IMR-90 (cell line): ENCODE results near the gene KIF3B. TPM values are rescaled to one million over a fixed set of nuclear protein-coding genes. Genes with fewer than 3 reads are reported as not detected.
"Not testable (repeated sequence)": the region's sequence is repeated elsewhere in the genome, so short reads cannot be mapped to it uniquely, and the experiment has no call there.

Experiments
- ATAC-seq: fragments of 200-7000 bp; cut with Tn5 transposase; 2 replicates; pipeline ENCODE4 v1.9.1; 2020; ENCODE audit warnings: low read depth, mild to moderate bottlenecking, moderate library complexity
- BruUV-seq: library from RNA; stranded (reverse); fragments of 400-500 nt; replicated peaks from 2 replicates; lab custom pipeline; 2021; lab: Mats Ljungman, UMichigan
- CTCF ChIA-PET: fragments of 300-600 bp; formaldehyde crosslinking; extraction: SDS; loops from one replicate; lab custom pipeline; 2021; ENCODE audit warnings: antibody characterized with exemption; lab: Yijun Ruan, JAX
- POLR2A ChIA-PET: fragments of 300-600 bp; sonication (Branson Sonifier 250); formaldehyde crosslinking; loops from one replicate; lab custom pipeline; 2022; ENCODE audit warnings: antibody characterized with exemption; ENCODE audit not compliant: unreplicated experiment; lab: Charles Lee
- DNase-seq: peaks from one replicate; pipeline ENCODE4 v3.0.0; 2013
- H2AFZ ChIP-seq: replicated peaks from 2 replicates; pipeline ENCODE3; 2013; ENCODE audit warnings: low read length, mild to moderate bottlenecking; ENCODE audit not compliant: poor library complexity
- H2AK5ac ChIP-seq: 2 replicates; pipeline ENCODE4 v1.6.1; 2013; ENCODE audit warnings: low read depth, low read length, inconsistent platforms
- H2AK9ac ChIP-seq: replicated peaks from 2 replicates; pipeline ENCODE3; 2013; ENCODE audit warnings: mild to moderate bottlenecking, low read depth, low read length, moderate library complexity; ENCODE audit not compliant: poor library complexity
- H2BK120ac ChIP-seq: 2 replicates; pipeline ENCODE4 v1.6.1; 2013; ENCODE audit warnings: low read depth, low read length, inconsistent platforms
- H2BK15ac ChIP-seq: 3 replicates; pipeline ENCODE4 v1.6.1; 2013; ENCODE audit warnings: low read depth, low read length, inconsistent platforms
- H2BK20ac ChIP-seq: 2 replicates; pipeline ENCODE4 v1.6.1; 2013; ENCODE audit warnings: low read depth, mild to moderate bottlenecking, inconsistent platforms, low read length, moderate library complexity
- H2BK5ac ChIP-seq: 2 replicates; pipeline ENCODE4 v1.6.1; 2013; ENCODE audit warnings: mild to moderate bottlenecking, low read depth, low read length, inconsistent platforms; ENCODE audit not compliant: poor library complexity, severe bottlenecking
- H3K14ac ChIP-seq: replicated peaks from 2 replicates; pipeline ENCODE4 v1.6.1; 2013; ENCODE audit warnings: low read depth, low read length, inconsistent platforms
- H3K18ac ChIP-seq: 2 replicates; pipeline ENCODE4 v1.6.1; 2013; ENCODE audit warnings: low read depth, low read length, control low read depth
- H3K23ac ChIP-seq: 2 replicates; pipeline ENCODE4 v1.6.1; 2013; ENCODE audit warnings: low read depth, low read length, inconsistent platforms
- H3K27ac ChIP-seq: 2 replicates; pipeline ENCODE4 v1.5.1; 2013; ENCODE audit warnings: mild to moderate bottlenecking, control low read depth, low read length; ENCODE audit not compliant: insufficient read depth
- H3K27me3 ChIP-seq: 2 replicates; pipeline ENCODE4 v1.6.1; 2013; ENCODE audit warnings: low read length; ENCODE audit not compliant: control insufficient read depth, insufficient read depth
- H3K36me3 ChIP-seq: 2 replicates; pipeline ENCODE4 v1.6.1; 2013; ENCODE audit warnings: low read length, mixed read lengths; ENCODE audit not compliant: control insufficient read depth, insufficient read depth
- H3K4ac ChIP-seq: 2 replicates; pipeline ENCODE4 v1.6.1; 2013; ENCODE audit warnings: low read depth, low read length, inconsistent platforms
- H3K4me1 ChIP-seq: 2 replicates; pipeline ENCODE4 v1.6.1; 2013; ENCODE audit warnings: low read length, mixed read lengths; ENCODE audit not compliant: control insufficient read depth, insufficient read depth
- H3K4me2 ChIP-seq: 2 replicates; pipeline ENCODE4 v1.6.1; 2013; ENCODE audit warnings: low read depth, mild to moderate bottlenecking, control low read depth, low read length, moderate library complexity
- H3K4me3 ChIP-seq: 2 replicates; pipeline ENCODE4 v1.5.1; 2013; ENCODE audit warnings: low read depth, mild to moderate bottlenecking, control low read depth, low read length, moderate library complexity; ENCODE audit not compliant: insufficient read depth
- H3K56ac ChIP-seq: 2 replicates; pipeline ENCODE4 v1.6.1; 2013; ENCODE audit warnings: low read length, inconsistent platforms; ENCODE audit not compliant: insufficient read depth; ENCODE audit errors: extremely low read depth
- H3K79me1 ChIP-seq, 2 experiments: 2 replicates each; pipeline ENCODE4 v1.6.1; 2013; ENCODE audit warnings: low read length in 2 of 2, inconsistent platforms in 1 of 2, low read depth in 1 of 2
- H3K9ac ChIP-seq: 2 replicates; pipeline ENCODE4 v1.6.1; 2013; ENCODE audit warnings: low read depth, low read length, control low read depth
- H3K9me1 ChIP-seq: 2 replicates; pipeline ENCODE4 v1.6.1; 2013; ENCODE audit warnings: low read length, inconsistent platforms; ENCODE audit not compliant: insufficient read depth
- H3K9me3 ChIP-seq: 2 replicates; pipeline ENCODE4 v1.6.1; 2013; ENCODE audit warnings: low read length; ENCODE audit not compliant: control insufficient read depth, insufficient read depth
- H4K20me1 ChIP-seq: 2 replicates; pipeline ENCODE4 v1.6.1; 2013; ENCODE audit warnings: low read length, inconsistent platforms; ENCODE audit not compliant: insufficient read depth
- H4K5ac ChIP-seq: 2 replicates; pipeline ENCODE4 v1.6.1; 2013; ENCODE audit warnings: mild to moderate bottlenecking, low read depth, low read length, control low read depth
- H4K8ac ChIP-seq, 2 experiments: 2 replicates each; pipeline ENCODE4 v1.6.1; 2013; ENCODE audit warnings: low read depth in 2 of 2, low read length in 2 of 2, control low read depth in 1 of 2, inconsistent platforms in 1 of 2
- H4K91ac ChIP-seq: 2 replicates; pipeline ENCODE4 v1.6.1; 2013; ENCODE audit warnings: low read depth, low read length, inconsistent platforms; ENCODE audit not compliant: insufficient read depth
- WGBS, 2 experiments: methylation state at CpG; one replicate each; pipeline versions ENCODE4 v1.1.5 to v1.1.7; 2013; ENCODE audit warnings: missing lambda C conversion rate in 2 of 2; ENCODE audit not compliant: insufficient read length in 1 of 2; ENCODE audit errors: extremely low coverage in 2 of 2; 5-methylcytosine and 5-hydroxymethylcytosine counted together
- dilution Hi-C: fragments of 300-500 bp; cut with HindIII; formaldehyde crosslinking; loops from one replicate; pipeline ENCODE4 v1.14.3; 2018; ENCODE audit warnings: low sequenced_read_pairs; ENCODE audit not compliant: unreplicated experiment
- in situ Hi-C: fragments of 300-500 bp; cut with MboI; formaldehyde crosslinking; loops from 3 replicates; pipeline ENCODE4 v1.14.3; 2019; ENCODE audit warnings: low sequenced_read_pairs, inconsistent platforms, mixed read lengths
- intact Hi-C: fragments of 100-400 bp; cut with micrococcal nuclease; formaldehyde crosslinking; loops from 2 replicates; pipeline ENCODE4 v1.10.0; 2022
- polyA plus RNA-seq, 3 experiments: library from polyadenylated mRNA; depleted of rRNA; stranded (reverse); fragments of >200 nt; gene quantifications; 2 replicates each; pipeline ENCODE4 v1.2.3, GENCODE V29; 2012; ENCODE audit warnings: low replicate concordance in 1 of 3
- total RNA-seq: library from RNA; depleted of rRNA; stranded (reverse); fragments of >200 nt; gene quantifications from 2 replicates; pipeline ENCODE4 v1.2.3, GENCODE V29; 2012

KIF3B gene
- total and polyA plus RNA-seq, 2 of the 4 experiments (the other 2 are of a cell fraction) = 17.1 to 28.1 TPM

DNA sequence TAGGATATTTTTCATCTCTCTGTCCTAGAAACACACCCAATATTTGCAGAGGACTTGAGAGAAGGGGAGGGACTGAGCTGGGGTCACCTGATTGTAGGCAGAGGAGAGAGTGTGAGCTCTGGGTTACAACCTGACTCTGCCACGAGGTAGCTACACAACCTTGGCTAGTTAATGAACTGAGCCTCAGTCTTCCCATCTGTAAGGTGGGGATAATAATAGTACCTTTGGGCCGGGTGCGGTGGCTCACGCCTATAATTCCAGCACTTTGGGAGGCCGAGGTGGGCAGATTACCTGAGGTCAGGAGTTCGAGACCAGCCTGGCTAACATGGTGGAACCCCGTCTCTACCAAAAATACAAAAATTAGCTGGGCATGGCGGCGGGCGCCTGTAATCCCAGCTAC is 16.5 kb upstream of the KIF3B start:
- 40% methylated on average over 1 of the region's 10 CpGs; no CpG with 5 or more reads in 1 of the 2 experiments for WGBS, 2 experiments
- CTCF ChIA-PET, ATAC-seq: not testable (repeated sequence)

More for the DNA sequence above, 16.5 kb upstream of the KIF3B start:
- H2AFZ ChIP-seq, H4K8ac ChIP-seq, H2BK120ac ChIP-seq, intact Hi-C loops, BruUV-seq, POLR2A ChIA-PET, H2BK15ac ChIP-seq, DNase-seq, H3K27ac ChIP-seq, H4K20me1 ChIP-seq, H4K91ac ChIP-seq, H3K9ac ChIP-seq, H4K5ac ChIP-seq, H3K4me1 ChIP-seq, H2BK5ac ChIP-seq, H3K4me2 ChIP-seq, H3K14ac ChIP-seq, H3K18ac ChIP-seq, H3K4me3 ChIP-seq, H3K79me1 ChIP-seq, H3K23ac ChIP-seq, in situ Hi-C loops, H2AK9ac ChIP-seq, H2AK5ac ChIP-seq, H2BK20ac ChIP-seq, H3K27me3 ChIP-seq, H3K9me3 ChIP-seq, H3K56ac ChIP-seq, H3K36me3 ChIP-seq, dilution Hi-C loops, H3K9me1 ChIP-seq, H3K4ac ChIP-seq: not testable (repeated sequence)
